ENCODE results near the gene DNASE1.
A peak's percentile ranks its signal among the peaks of the same experiment; 100 is the strongest.
"Not testable (repeated sequence)": the region's sequence is repeated elsewhere in the genome, so short reads cannot be mapped to it uniquely, and the experiment has no call there.

Gene DNASE1

GRCh38 chr16:3640632-3641501 is 13.6 kb upstream of the DNASE1 start:
- DNase-seq, result no peak

GRCh38 chr16:3641801-3642396 is 12.6 kb upstream of the DNASE1 start:
- DNase-seq, result no peak

GRCh38 chr16:3642397-3643094 is 11.9 kb upstream of the DNASE1 start:
- DNase-seq, result no peak

GRCh38 chr16:3643095-3643730 is 11.3 kb upstream of the DNASE1 start:
- DNase-seq, result no peak

GRCh38 chr16:3645108-3645503 is 9.4 kb upstream of the DNASE1 start:
- no peak for DNase-seq

- DNase-seq, result no peak
Measured at GRCh38 chr16:3645504-3646347, 8.8 kb upstream of the DNASE1 start.

- no peak for DNase-seq
Measured at GRCh38 chr16:3646348-3646920, 8.1 kb upstream of the DNASE1 start.

- no peak for DNase-seq
Measured at GRCh38 chr16:3650631-3651265, 3.7 kb upstream of the DNASE1 start.

GRCh38 chr16:3651461-3652372 is 2.8 kb upstream of the DNASE1 start:
- no peak for DNase-seq

GRCh38 chr16:3652373-3653195 is 1.9 kb upstream of the DNASE1 start:
- no peak for DNase-seq

GRCh38 chr16:3655030-3655395 is 522 bp downstream of the DNASE1 start:
- DNase-seq, result no peak

- no peak for DNase-seq
Measured at GRCh38 chr16:3655396-3656159, 1.1 kb downstream of the DNASE1 start.

- not testable (repeated sequence) for DNase-seq
Measured at GRCh38 chr16:3656160-3656490, 1.6 kb downstream of the DNASE1 start.

GRCh38 chr16:3656491-3657468 is 2.3 kb downstream of the DNASE1 start:
- peak in 1 of 56 donors; percentile 8 for DNase-seq

- no peak for DNase-seq
Measured at GRCh38 chr16:3659251-3659650, 4.8 kb downstream of the DNASE1 start.

GRCh38 chr16:3661311-3661710 is 6.8 kb downstream of the DNASE1 start:
- DNase-seq, result no peak

Data from nucleus accumbens (tissue), 56 donors.